Sigmoid colon (tissue), 4 donors: Measurements from ENCODE around the gene FASN.

Experiments
- EP300 ChIP-seq, 4 donors: sonication (generic); formaldehyde crosslinking; IDR thresholded peaks; one replicate each; pipeline ENCODE4 v1.6.1; 2017; ENCODE audit warnings: antibody characterized with exemption in 4 of 4
- POLR2A ChIP-seq, 2 donors: fragments of 450-650 bp; IDR thresholded peaks; one replicate each; pipeline ENCODE4 v1.6.1; 2016; ENCODE audit warnings: antibody characterized with exemption in 2 of 2, mild to moderate bottlenecking in 2 of 2, moderate library complexity in 2 of 2
- POLR2AphosphoS5 ChIP-seq, 4 donors: sonication (generic); formaldehyde crosslinking; IDR thresholded peaks; one replicate each; pipeline ENCODE4 v1.6.1; 2017; ENCODE audit warnings: antibody characterized with exemption in 4 of 4

DNA sequence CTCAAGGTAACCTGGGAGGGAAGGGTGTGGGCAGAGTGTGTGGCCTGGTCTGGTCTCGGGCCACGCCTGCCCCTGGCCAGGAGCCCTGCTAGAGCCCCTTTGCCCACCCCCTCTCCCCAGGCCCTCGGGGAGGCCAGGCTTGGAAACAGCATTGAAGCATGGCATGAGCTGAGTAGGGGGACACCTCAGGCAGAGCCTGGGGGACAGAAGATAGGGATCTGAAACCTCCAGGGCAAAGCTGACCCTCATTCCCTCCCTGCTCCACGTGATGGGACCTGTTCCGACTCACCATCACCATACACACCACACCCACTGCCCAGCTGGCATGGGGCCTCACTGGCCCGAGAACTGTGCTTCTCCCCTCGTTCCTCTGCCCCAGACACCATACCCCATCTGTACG, 48.9 kb downstream of the FASN start:
- TF ChIP-seq POLR2AphosphoS5 (IDR thresholded peaks at IDR 0.05) (no peak), POLR2A (IDR thresholded peaks at IDR 0.05) (no peak), EP300 (IDR thresholded peaks at IDR 0.05) (no peak)
